Heart right ventricle (tissue), 16 donors: Measurements from ENCODE around the gene KRTAP10-3. TPM values are rescaled to one million over a fixed set of nuclear protein-coding genes. Genes with fewer than 3 reads are reported as not detected.

ENCODE experiments used
- ATAC-seq, 8 donors: fragments of 200-7000 bp; cut with Tn5 transposase; one replicate each; pipeline ENCODE4 v1.9.1; 2020; ENCODE audit warnings: mild to moderate bottlenecking in 8 of 8, moderate library complexity in 8 of 8, moderate number of reproducible peaks in 1 of 8
- DNase-seq, 2 donors: peaks; one replicate each; pipeline ENCODE4 v3.0.0-alpha.2; 2020
- H3K27ac ChIP-seq, 10 donors: fragments of 200-600 bp; sonication (generic) in 2 of 10; one replicate each; pipeline versions ENCODE4 v1.5.0 to v1.8.0; 2020 to 2022; ENCODE audit warnings: mild to moderate bottlenecking in 3 of 10
- H3K27me3 ChIP-seq, 7 donors: fragments of 200-600 bp; one replicate each; pipeline ENCODE4 v1.8.0; 2021 to 2022; ENCODE audit warnings: mild to moderate bottlenecking in 2 of 7
- H3K36me3 ChIP-seq, 9 donors: fragments of 200-600 bp; sonication (generic) in 1 of 9; one replicate each; pipeline versions ENCODE4 v1.5.0 to v1.8.0; 2020 to 2022; ENCODE audit warnings: mild to moderate bottlenecking in 2 of 9
- H3K4me1 ChIP-seq, 9 donors: fragments of 200-600 bp; sonication (generic) in 1 of 9; one replicate each; pipeline versions ENCODE4 v1.5.0 to v1.8.0; 2020 to 2022; ENCODE audit warnings: mild to moderate bottlenecking in 4 of 9
- H3K4me3 ChIP-seq, 10 donors: fragments of 200-600 bp; sonication (generic) in 2 of 10; one replicate each; pipeline versions ENCODE4 v1.5.0 to v1.8.0; 2020 to 2022; ENCODE audit warnings: mild to moderate bottlenecking in 7 of 10, moderate library complexity in 2 of 10
- H3K9me3 ChIP-seq, 11 donors: fragments of 200-600 bp in 10 of 11; sonication (generic) in 2 of 11; one replicate each; pipeline versions ENCODE4 v1.5.0 to v1.8.0; 2013 to 2022; ENCODE audit warnings: mild to moderate bottlenecking in 2 of 11, control low read depth in 1 of 11, moderate library complexity in 1 of 11
- CTCF ChIP-seq, 9 donors: fragments of 200-600 bp; sonication (generic) in 2 of 9; IDR thresholded peaks; one replicate each; pipeline versions ENCODE4 v1.5.0 to v1.8.0; 2021 to 2022; ENCODE audit warnings: antibody characterized with exemption in 9 of 9, mild to moderate bottlenecking in 5 of 9, moderate library complexity in 1 of 9
- WGBS, 2 donors: extraction: QIAGEN DNeasy Blood & Tissue Kit; methylation state at CpG; one replicate each; pipeline ENCODE4 v1.1.7; 2013; ENCODE audit warnings: inconsistent platforms in 1 of 2; 5-methylcytosine and 5-hydroxymethylcytosine counted together
- intact Hi-C, 10 donors: fragments of 100-400 bp; cut with DNase I; formaldehyde crosslinking; loops; one replicate each; pipeline versions ENCODE4 v1.11.1 to v1.14.2; 2022
- polyA plus RNA-seq, 2 donors: library from polyadenylated mRNA; stranded (reverse); fragments of 200-250 nt; gene quantifications; one replicate each; pipeline ENCODE4 v1.2.3, GENCODE V29; 2013
- total RNA-seq, 10 donors: library from RNA; stranded (reverse); fragmentation: NEBNext Ultra II Directional in 3 of 10; extraction: Animal tissue kit (Norgen Biotek cat#: 25700) in 3 of 10; gene quantifications; one replicate each; pipeline versions ENCODE4 v1.2.1 to v1.2.4, GENCODE V29; 2021 to 2023
- donor health status: Arrhythmogenic right ventricular cardiomyopathy.
- donor health status: ischemic (EF 13 %, LVEDD 7.1; RV severe dilation, severe dysfunction).
- donor health status: healthy with polysubstance abuse.
- donor health status: DM: no; HTN: yes; CAD: no.
- donor health status: DM: no; HTN: no; CAD: no.
- donor health status: ischemic (EF 25% LVEDD 6.9; RV normal size, moderate dysfunction).
- donor health status: ischemic (EF 25% LVEDD 5.7; RV mildly dilated, moderate dysfunction).
- donor health status: healthy.
- donor health status: DM: yes; HTN: yes; CAD: no.
- donor health status: Ischemic cardiomyopathy.
- donor health status: ischemic (EF 35%, LVEDD 5.7; RV mildly dilated, moderate dysfunction).
- donor health status: nonischemic (EF 11% LVEDD 7.7; RV severe dilation, severe dysfunction).
- donor health status: DM: yes; HTN: yes; CAD: no.
- donor health status: PGD.
- donor health status: ischemic (EF 29% LVEDD 5.4; RV normal size, mild dysfunction).
- donor health status: nonischemic (EF 23%, LVEDD 6.1; RV moderate dilation, normal function).

KRTAP10-3 gene
- total and polyA plus RNA-seq, 12 donors, result not detected

- Histone ChIP-seq H3K4me3 (no peak overlapping the region), H3K27me3 (peaks cover 0 to 27% (median 0%) of the 10 kb centered on the region in 7 donors), H3K9me3 (no peaks in the 10 kb centered on the region), H3K27ac (no peak overlapping the region), H3K36me3 (no peaks in the 10 kb centered on the region), H3K4me1 (no peaks in the 10 kb centered on the region)
- no peak for TF ChIP-seq CTCF (IDR thresholded peaks at IDR 0.05)
- DNase-seq, result no peak
- no peak for ATAC-seq
- WGBS, 2 donors, result 92 to 98% methylated on average over 6 of the region's 6 CpGs
- intact Hi-C loops, result no loop called here
Observed at GRCh38 chr21:44534688-44535087, 23.9 kb downstream of the KRTAP10-3 start.

GRCh38 chr21:44533891-44534627 is 24.5 kb downstream of the KRTAP10-3 start:
- H3K4me1 ChIP-seq, result no peaks in the 10 kb centered on the region
- no peaks in the 10 kb centered on the region for H3K9me3 ChIP-seq
- H3K27me3 ChIP-seq, result peaks cover 0 to 25% (median 0%) of the 10 kb centered on the region in 7 donors
- DNase-seq (no peak), ATAC-seq (no peak)
- H3K4me3 ChIP-seq, result no peak overlapping the region
- intact Hi-C loops, result no loop called here
- TF ChIP-seq CTCF (IDR thresholded peaks at IDR 0.05), result no peak
- H3K36me3 ChIP-seq, result no peaks in the 10 kb centered on the region
- WGBS, 2 donors, result 88 to 91% methylated on average over 17 to 21 of the region's 21 CpGs
- no peak overlapping the region for H3K27ac ChIP-seq

- H3K27ac ChIP-seq, result no peak overlapping the region
- H3K4me1 ChIP-seq, result no peaks in the 10 kb centered on the region
- no peak overlapping the region for H3K4me3 ChIP-seq
- intact Hi-C loops, result no loop called here
- H3K36me3 ChIP-seq, result no peaks in the 10 kb centered on the region
- no peak for DNase-seq
- ATAC-seq, result no peak
- peaks cover 0 to 22% (median 3%) of the 10 kb centered on the region in 7 donors for H3K27me3 ChIP-seq
- 88 to 90% methylated on average over 37 of the region's 37 CpGs for WGBS, 2 donors
- TF ChIP-seq CTCF (IDR thresholded peaks at IDR 0.05), result no peak
- no peaks in the 10 kb centered on the region for H3K9me3 ChIP-seq
Observed at GRCh38 chr21:44533121-44533890, 25.3 kb downstream of the KRTAP10-3 start.

- no peak for ATAC-seq
- intact Hi-C loops, result no loop called here
Observed at GRCh38 chr21:44532712-44533111, 25.9 kb downstream of the KRTAP10-3 start.

More at GRCh38 chr21:44532712-44533111, 25.9 kb downstream of the KRTAP10-3 start:
- Histone ChIP-seq H3K36me3 (no peaks in the 10 kb centered on the region), H3K9me3 (no peaks in the 10 kb centered on the region), H3K27me3 (peaks cover 0 to 23% (median 3%) of the 10 kb centered on the region in 7 donors), H3K27ac (no peak overlapping the region), H3K4me3 (no peak overlapping the region), H3K4me1 (no peaks in the 10 kb centered on the region)
- no peak for TF ChIP-seq CTCF (IDR thresholded peaks at IDR 0.05)
- no peak for DNase-seq
- WGBS, 2 donors, result 87% methylated on average over 16 of the region's 16 CpGs
